Stomach smooth muscle (tissue), 2 donors: ENCODE data around the gene RELN.

Experiments used
- H3K27ac ChIP-seq: one replicate; pipeline ENCODE4 v1.7.0; 2013; ENCODE audit warnings: mild to moderate bottlenecking, low read length, inconsistent platforms
- H3K27me3 ChIP-seq, 2 donors: one replicate each; pipeline ENCODE4 v1.7.0; 2013; ENCODE audit warnings: low read length in 2 of 2; ENCODE audit not compliant: insufficient read depth in 2 of 2, control insufficient read depth in 1 of 2
- H3K36me3 ChIP-seq, 2 donors: one replicate each; pipeline ENCODE4 v1.7.0; 2013; ENCODE audit warnings: low read length in 2 of 2; ENCODE audit not compliant: control insufficient read depth in 2 of 2, insufficient read depth in 2 of 2
- H3K4me1 ChIP-seq: one replicate; pipeline ENCODE4 v1.7.0; 2013; ENCODE audit warnings: low read length; ENCODE audit not compliant: control insufficient read depth, insufficient read depth
- H3K4me3 ChIP-seq, 2 donors: one replicate each; pipeline ENCODE4 v1.7.0; 2013; ENCODE audit warnings: low read length in 2 of 2
- H3K9ac ChIP-seq, 2 donors: one replicate each; pipeline ENCODE4 v1.7.0; 2013; ENCODE audit warnings: low read length in 2 of 2, mild to moderate bottlenecking in 1 of 2
- H3K9me3 ChIP-seq, 2 donors: one replicate each; pipeline ENCODE4 v1.7.0; 2013; ENCODE audit warnings: low read length in 2 of 2; ENCODE audit not compliant: control insufficient read depth in 2 of 2
- donor health status: healthy.
- donor health status: Pancreatic carcinoma.

The RELN gene

DNA sequence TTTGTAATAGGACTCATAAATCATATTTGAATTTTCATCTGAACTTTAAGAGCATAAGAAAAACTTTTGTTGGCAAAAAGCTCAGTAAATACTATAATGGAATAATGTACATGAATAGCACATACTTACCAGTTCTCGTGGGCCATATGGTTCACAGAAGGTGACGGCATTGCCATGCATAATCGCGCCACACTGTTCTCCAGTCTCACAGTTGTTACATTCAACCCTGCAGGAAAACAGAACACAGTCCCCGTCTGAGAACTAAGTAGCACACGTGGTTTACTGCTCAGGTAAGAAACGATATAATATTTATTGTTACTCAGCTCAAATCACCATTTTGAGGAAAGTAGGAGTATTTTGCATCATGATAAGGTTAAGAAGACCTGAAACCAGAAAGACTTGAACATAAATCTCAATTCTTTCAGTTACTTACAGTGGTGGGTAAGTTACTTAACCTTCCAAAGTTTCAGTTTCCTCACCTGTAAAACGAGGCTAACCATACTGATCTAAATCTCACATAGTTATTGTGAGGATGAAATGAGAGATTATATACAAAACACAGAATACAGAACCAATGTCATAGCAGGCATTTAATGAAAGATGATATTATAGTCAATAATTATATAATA lies 261.4 kb downstream of the RELN start:
- Histone ChIP-seq H3K27ac (no peak overlapping the region), H3K9ac (no peak overlapping the region), H3K4me3 (no peak overlapping the region), H3K27me3 (no peaks in the 10 kb centered on the region), H3K36me3 (no peaks in the 10 kb centered on the region), H3K4me1 (no peaks in the 10 kb centered on the region), H3K9me3 (no peaks in the 10 kb centered on the region)

DNA sequence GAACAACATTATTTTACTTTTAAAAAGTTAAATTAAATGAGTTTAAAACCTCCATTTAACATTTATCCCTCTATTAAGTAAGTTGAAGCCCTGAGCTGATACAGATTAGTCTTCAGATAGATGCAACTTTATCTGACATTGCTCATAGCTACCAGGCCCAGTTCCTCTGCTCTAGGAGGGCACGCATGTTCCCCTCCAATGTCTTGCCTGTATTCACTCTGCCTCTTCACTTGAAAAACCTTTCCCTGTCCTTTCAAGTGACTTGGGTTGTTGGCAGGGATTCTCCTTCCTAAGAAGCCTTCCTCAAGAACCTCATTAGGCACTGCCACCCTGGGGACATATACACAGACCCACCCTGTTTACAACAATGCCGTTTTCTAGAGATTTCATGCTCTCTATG lies 270.4 kb downstream of the RELN start:
- Histone ChIP-seq H3K27ac (no peak overlapping the region), H3K9me3 (no peaks in the 10 kb centered on the region), H3K9ac (no peak overlapping the region), H3K4me1 (no peaks in the 10 kb centered on the region), H3K4me3 (no peak overlapping the region), H3K36me3 (no peaks in the 10 kb centered on the region), H3K27me3 (no peaks in the 10 kb centered on the region)

DNA sequence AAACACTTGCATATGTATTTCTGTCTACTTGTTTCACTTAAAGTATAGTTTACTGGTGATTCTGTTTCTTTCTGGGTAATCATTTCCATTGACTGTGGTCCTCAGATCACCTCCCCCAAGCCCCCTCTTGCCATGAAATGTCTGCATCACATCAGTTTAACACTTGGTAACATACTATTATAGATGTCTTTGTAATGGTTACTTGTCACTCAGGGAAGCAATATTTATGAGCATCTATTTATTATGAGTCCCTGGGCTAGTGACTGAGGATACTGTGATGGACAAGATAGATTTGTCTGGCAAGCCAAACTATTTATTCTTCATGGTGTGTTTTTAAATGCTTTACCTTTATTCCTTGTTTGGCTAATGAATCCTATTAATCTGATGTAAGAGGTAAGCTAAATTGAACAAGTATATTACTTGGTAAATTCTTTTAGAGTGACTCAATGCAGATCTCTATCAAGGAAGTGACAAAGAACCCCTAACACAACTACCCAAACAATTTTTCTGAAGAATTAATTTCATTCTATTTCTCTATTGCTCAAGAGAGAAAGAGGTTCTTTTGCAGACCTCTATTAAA lies 270.9 kb downstream of the RELN start:
- Histone ChIP-seq H3K4me3 (no peak overlapping the region), H3K36me3 (no peaks in the 10 kb centered on the region), H3K9ac (no peak overlapping the region), H3K27ac (no peak overlapping the region), H3K4me1 (no peaks in the 10 kb centered on the region), H3K9me3 (no peaks in the 10 kb centered on the region), H3K27me3 (no peaks in the 10 kb centered on the region)

DNA sequence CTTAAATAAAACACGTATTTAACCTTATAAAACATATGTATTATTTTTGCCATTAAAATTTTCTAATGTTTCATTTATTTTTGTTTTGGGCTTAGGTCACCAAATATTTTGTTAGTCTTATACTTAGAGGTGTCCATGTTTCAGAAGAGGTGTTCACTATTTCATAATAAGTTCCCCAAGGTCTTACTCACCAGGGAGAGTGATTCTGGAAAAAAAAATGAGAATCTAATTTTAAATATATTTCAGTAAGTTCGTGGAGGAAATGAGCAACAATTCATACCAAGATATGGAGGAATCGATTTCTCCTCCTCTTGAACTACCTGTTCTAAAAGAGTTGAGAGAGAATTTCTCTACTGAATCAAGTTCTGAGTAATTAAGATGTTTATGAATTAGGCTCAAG lies 271.9 kb downstream of the RELN start:
- no peak overlapping the region for H3K9ac ChIP-seq
- H3K9me3 ChIP-seq, result no peaks in the 10 kb centered on the region
- no peaks in the 10 kb centered on the region for H3K4me1 ChIP-seq
- H3K36me3 ChIP-seq, result no peaks in the 10 kb centered on the region
- H3K27me3 ChIP-seq, result no peaks in the 10 kb centered on the region
- no peak overlapping the region for H3K27ac ChIP-seq
- H3K4me3 ChIP-seq, result no peak overlapping the region

DNA sequence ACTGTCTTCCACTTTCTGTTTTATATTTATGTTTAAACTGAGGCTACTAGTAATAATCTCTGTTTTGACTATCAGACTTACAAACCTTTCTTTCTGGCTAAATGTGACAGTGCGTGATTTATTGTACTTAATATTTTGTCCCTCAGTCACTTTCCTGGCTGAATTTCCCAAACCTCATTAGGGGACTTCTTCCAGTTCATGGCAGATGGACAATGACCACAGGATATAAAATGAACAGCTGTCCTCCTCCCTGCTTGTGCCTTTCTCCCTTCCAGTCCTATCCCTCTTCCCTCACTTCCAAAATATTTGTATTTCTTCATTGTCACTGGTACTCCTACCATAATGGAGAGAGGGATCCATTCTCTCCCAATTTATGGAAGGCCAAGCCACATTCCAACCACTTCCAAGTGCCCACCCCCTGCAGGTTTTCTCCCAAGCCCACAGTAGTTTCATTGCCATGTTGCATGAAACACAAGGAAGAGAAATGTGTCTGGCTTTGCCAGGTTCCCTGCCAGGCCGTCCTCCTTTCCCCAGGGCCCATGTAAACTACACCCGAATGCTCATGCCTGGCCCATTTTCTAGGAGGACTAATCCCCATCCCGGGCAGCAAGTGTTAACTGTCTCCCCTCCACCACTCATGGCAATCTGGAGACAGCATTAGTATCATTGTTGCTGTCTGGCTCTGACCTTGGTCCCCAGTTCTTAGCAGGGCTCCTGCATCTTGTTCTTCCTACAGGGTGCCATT lies 273.9 kb downstream of the RELN start:
- H3K4me3 ChIP-seq, result no peak overlapping the region
- H3K9ac ChIP-seq, result no peak overlapping the region
- H3K36me3 ChIP-seq, result no peaks in the 10 kb centered on the region
- no peak overlapping the region for H3K27ac ChIP-seq
- H3K9me3 ChIP-seq, result no peaks in the 10 kb centered on the region
- no peaks in the 10 kb centered on the region for H3K27me3 ChIP-seq
- H3K4me1 ChIP-seq, result no peaks in the 10 kb centered on the region

DNA sequence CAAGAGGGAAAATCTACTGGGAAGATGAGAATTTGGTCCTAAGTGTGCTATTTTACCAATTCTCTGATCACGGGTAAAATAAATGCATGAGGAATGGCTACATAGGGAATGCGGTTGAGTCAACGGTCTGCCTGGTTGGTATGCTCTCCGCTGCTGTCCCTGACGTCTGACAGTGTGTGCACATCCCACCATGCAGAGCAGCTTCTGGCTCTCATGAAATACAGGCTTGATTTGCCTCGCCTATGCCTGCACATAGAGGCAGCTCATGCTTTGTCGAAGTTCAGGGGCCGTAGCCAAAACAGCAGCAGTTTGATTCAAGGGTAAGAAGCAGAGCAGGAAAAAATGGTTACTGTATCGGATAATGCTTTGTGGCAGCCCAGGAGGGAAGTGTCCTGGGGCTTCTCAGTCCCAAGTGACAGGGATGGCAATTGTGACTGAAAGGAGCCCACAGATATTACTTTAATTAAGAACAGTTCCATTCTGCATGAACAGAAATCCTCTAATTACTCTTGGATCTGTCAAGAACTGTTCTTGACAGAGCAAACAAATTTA lies 275.0 kb downstream of the RELN start:
- Histone ChIP-seq H3K27me3 (no peaks in the 10 kb centered on the region), H3K36me3 (no peaks in the 10 kb centered on the region), H3K9me3 (no peaks in the 10 kb centered on the region), H3K27ac (no peak overlapping the region), H3K9ac (no peak overlapping the region), H3K4me3 (no peak overlapping the region), H3K4me1 (no peaks in the 10 kb centered on the region)

DNA sequence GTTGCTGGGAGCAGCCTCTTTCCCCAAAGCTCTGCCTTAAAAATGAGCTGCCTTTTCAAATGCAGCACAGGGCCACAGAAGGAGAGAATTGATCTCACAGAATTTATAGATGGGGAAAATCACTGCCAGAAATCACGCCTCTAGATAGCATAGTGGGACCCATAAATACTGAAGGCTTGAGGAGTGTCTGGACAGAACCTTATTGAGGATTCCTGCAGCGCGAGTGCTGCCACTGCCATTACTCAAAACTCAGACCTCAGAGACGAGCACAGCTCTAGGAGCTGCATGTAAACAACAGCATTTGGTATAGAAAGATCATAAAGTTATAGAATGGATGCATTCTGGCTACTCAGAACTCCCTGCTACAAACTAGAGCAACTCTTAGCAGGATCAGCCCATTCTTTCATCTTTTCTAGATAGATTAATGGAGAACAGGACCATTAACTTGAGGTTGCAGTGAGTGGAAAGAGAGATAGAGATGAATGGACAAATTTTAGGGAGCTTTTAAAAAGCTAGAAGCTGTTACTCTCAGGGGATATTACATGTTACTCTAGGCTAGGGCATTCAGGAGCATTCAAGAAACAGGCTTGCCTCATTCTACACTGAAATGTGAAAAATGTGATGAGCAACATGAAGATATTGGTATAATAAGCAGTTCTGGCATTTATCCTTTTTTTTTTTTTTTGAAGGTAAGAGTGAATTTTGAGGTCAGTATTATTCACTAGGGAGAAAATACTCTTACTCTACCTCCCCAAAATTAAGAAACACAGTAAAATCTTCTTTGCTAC lies 276.3 kb downstream of the RELN start:
- no peaks in the 10 kb centered on the region for H3K27me3 ChIP-seq
- H3K36me3 ChIP-seq, result no peaks in the 10 kb centered on the region
- no peak overlapping the region for H3K9ac ChIP-seq
- no peak overlapping the region for H3K27ac ChIP-seq
- H3K4me3 ChIP-seq, result no peak overlapping the region
- no peaks in the 10 kb centered on the region for H3K9me3 ChIP-seq
- H3K4me1 ChIP-seq, result no peaks in the 10 kb centered on the region

DNA sequence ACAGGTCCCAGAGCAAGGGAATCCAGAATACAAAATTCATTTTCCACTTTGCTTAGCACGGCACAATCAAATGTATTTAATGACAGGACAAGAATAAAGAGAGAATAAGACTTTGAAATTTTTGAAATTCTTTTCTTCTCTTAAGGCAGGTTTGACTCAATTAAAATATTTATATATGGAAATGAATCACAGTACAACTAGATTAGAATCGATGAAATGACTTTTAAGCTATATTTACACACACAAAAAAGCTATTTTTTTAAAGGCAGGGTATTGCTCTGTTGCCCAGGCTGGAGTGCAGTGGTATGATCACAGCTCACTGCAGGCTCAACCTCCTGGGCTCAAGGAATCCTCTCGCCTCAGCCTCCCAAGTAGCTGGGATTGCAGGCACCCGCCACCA lies 278.0 kb downstream of the RELN start:
- H3K27ac ChIP-seq, result no peak overlapping the region
- no peaks in the 10 kb centered on the region for H3K27me3 ChIP-seq
- H3K4me1 ChIP-seq, result no peaks in the 10 kb centered on the region
- H3K36me3 ChIP-seq, result no peaks in the 10 kb centered on the region
- no peaks in the 10 kb centered on the region for H3K9me3 ChIP-seq
- H3K4me3 ChIP-seq, result no peak overlapping the region
- no peak overlapping the region for H3K9ac ChIP-seq

DNA sequence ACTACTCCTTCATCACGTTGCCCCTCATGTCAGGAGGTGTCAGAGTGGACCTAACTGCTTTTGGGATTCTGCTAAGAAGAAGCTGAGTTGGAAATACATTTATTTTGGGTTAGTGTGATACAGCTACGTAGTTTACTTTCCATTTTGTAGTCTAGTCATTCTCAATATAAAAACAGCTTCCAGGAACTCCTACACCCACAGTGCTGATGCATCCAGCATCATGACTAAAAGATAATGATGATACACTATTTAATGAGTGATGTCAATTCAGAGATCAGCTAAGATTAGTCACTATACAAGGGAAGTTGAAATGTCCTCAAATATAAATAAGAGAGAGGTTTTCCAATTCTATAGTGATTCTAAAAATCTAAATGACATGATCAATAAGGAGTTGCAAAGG lies 279.2 kb downstream of the RELN start:
- Histone ChIP-seq H3K9ac (no peak overlapping the region), H3K4me1 (no peaks in the 10 kb centered on the region), H3K4me3 (no peak overlapping the region), H3K9me3 (no peaks in the 10 kb centered on the region), H3K27me3 (no peaks in the 10 kb centered on the region), H3K36me3 (no peaks in the 10 kb centered on the region), H3K27ac (no peak overlapping the region)

DNA sequence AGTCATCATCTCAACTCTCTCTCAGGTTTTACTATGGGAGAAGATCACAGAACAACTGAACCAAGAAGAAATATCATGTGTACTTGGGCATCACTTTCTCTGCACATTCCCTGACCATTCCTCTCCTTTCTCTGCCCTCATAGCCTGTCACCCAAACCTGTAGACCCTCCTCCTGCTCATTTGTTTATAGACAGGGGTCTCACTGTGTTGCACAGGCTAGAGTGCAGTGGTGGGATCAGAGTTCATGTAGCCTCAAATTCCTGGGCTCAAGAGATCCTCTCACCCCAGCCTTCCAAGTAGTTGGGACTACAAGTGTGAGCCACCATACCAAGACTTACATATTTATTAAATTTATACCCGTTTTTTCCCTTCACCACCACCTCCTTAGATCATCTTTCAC lies 282.7 kb downstream of the RELN start:
- Histone ChIP-seq H3K9ac (no peak overlapping the region), H3K27ac (no peak overlapping the region)

More for the DNA sequence above, 282.7 kb downstream of the RELN start:
- no peaks in the 10 kb centered on the region for H3K36me3 ChIP-seq
- H3K27me3 ChIP-seq, result no peaks in the 10 kb centered on the region
- no peaks in the 10 kb centered on the region for H3K9me3 ChIP-seq
- H3K4me3 ChIP-seq, result no peak overlapping the region
- H3K4me1 ChIP-seq, result no peaks in the 10 kb centered on the region
